Measurements from ENCODE around the gene LCNL1. TPM values are rescaled to one million over a fixed set of nuclear protein-coding genes. Genes with fewer than 3 reads are reported as not detected.

LCNL1 gene
- polyA plus RNA-seq, 1 donor (not counting 4 experiments of a cell fraction or from before 2014, with no cell fraction given), result not detected

DNA sequence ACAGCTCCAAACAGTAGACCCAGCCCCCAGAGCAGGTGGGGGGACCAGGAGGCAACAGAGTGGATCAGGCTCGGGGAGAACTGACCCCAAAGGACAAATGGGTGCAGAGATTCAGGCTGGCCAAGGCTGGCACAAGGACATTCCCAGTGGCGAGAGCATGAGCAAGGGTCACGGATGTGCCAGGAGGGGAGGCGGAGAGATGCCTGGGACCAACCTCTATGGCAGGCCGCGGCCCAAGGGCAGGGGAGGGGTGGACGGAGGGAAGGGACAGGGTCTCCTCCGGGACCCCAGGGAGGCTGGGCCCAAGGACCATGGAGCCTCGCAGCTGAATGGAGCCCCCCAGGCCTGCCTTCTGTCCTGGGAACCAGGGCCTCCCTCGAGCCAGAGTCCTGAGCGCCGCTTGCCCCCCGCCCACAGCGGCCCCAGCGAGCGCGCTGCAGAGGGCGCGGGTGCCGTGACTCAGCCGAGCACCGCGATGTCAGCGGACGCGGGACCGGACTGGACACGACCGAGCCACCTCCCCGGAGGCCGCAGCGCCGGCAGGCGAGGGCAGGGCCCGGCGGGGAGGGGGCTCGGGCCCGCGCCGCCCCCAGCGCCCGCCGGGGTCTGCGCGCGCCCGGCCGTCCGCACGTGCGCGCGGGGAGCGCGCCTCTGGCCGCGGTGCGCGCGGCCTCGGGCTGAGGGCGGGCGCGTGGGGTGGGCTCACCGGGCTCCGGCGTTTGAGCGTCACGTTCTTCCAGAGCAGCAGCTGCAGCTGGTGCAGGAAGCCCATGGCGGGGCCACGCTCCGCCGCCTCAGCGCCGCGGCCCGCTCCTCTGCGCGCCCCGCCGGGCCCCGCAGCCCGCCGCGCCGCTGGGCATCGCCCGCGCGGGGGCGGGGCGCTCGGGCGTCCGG lies 44.8 kb downstream of the LCNL1 start, which contains the start of gene ABCA2:
TSS of gene ABCA2 (minus strand) at position 869 of the 894 bp plus-strand sequence. CDS start at position 772, 97 bp downstream.
- H3K9ac ChIP-seq (ENCODE audit: control insufficient read depth, extremely low read depth, insufficient read depth, low read length), result no peak within 1 kb of the TSS
- dilution Hi-C loops (cut with MboI; ENCODE audit: extremely low pct_ligation_motif_present, low sequenced_read_pairs), result no loop called here
- peaks cover 15% of the 10 kb centered on the region for H3K27me3 ChIP-seq (ENCODE audit: control insufficient read depth, extremely low read depth, insufficient read depth, low read length)
- no peaks in the 10 kb centered on the region for H3K9me1 ChIP-seq (ENCODE audit: control insufficient read depth, extremely low read depth, insufficient read depth, low read length)
- H3K4me3 ChIP-seq (ENCODE audit: control insufficient read depth in 2 of 3, extremely low read depth in 1 of 3, insufficient read depth in 2 of 3, low read depth in 1 of 3, low read length in 3 of 3), result peak within 1 kb of the TSS; percentile 22 to 46 (median 39)
- no peaks in the 10 kb centered on the region for H3K79me2 ChIP-seq (ENCODE audit: control insufficient read depth, insufficient read depth, low read length)
- FAIRE-seq (no peak), DNase-seq (ENCODE audit: low read depth, low spot score) (no peak)
- H3K9me3 ChIP-seq (ENCODE audit: control insufficient read depth, low read depth, low read length), result no peaks in the 10 kb centered on the region
- H3K4me1 ChIP-seq (ENCODE audit: control insufficient read depth, extremely low read depth, insufficient read depth, low read length), result peaks cover 7% of the 10 kb centered on the region
- no peaks in the 10 kb centered on the region for H4K20me1 ChIP-seq (ENCODE audit: control insufficient read depth, extremely low read depth, insufficient read depth, low read length)
- H3K4me2 ChIP-seq (ENCODE audit: control insufficient read depth, extremely low read depth, insufficient read depth, low read depth, low read length), result peak within 1 kb of the TSS; percentile 81
- no peaks in the 10 kb centered on the region for H3K36me3 ChIP-seq (ENCODE audit: control insufficient read depth in 2 of 2, extremely low read depth in 1 of 2, insufficient read depth in 2 of 2, low read length in 2 of 2)
- H2AFZ ChIP-seq (ENCODE audit: control insufficient read depth, low read length), result no peak within 1 kb of the TSS
- TF ChIP-seq CTCF (optimal IDR thresholded peaks at IDR 0.05 in 1 of 3, IDR thresholded peaks at IDR 0.05 in 1 of 3, conservative IDR thresholded peaks at IDR 0.05 in 1 of 3; ENCODE audit: extremely low read depth in 1 of 3, insufficient read depth in 2 of 3, low read length in 3 of 3), result no peak
- no peak for TF ChIP-seq EZH2 (IDR thresholded peaks at IDR 0.05; ENCODE audit: low read length)
- H3K27ac ChIP-seq (ENCODE audit: control insufficient read depth, insufficient read depth, low read length), result no peak within 1 kb of the TSS

- Histone ChIP-seq H2AFZ (ENCODE audit: control insufficient read depth, low read length) (no peak overlapping the region), H3K9me1 (ENCODE audit: control insufficient read depth, extremely low read depth, insufficient read depth, low read length) (no peaks in the 10 kb centered on the region), H3K4me3 (ENCODE audit: control insufficient read depth in 2 of 3, extremely low read depth in 1 of 3, insufficient read depth in 2 of 3, low read depth in 1 of 3, low read length in 3 of 3) (peak overlapping the region; percentile 22 to 46 (median 39)), H3K79me2 (ENCODE audit: control insufficient read depth, insufficient read depth, low read length) (no peaks in the 10 kb centered on the region), H3K9me3 (ENCODE audit: control insufficient read depth, low read depth, low read length) (no peaks in the 10 kb centered on the region), H3K4me1 (ENCODE audit: control insufficient read depth, extremely low read depth, insufficient read depth, low read length) (peaks cover 7% of the 10 kb centered on the region), H3K9ac (ENCODE audit: control insufficient read depth, extremely low read depth, insufficient read depth, low read length) (no peak overlapping the region), H3K4me2 (ENCODE audit: control insufficient read depth, extremely low read depth, insufficient read depth, low read depth, low read length) (peak overlapping the region; percentile 81), H3K27me3 (ENCODE audit: control insufficient read depth, extremely low read depth, insufficient read depth, low read length) (peaks cover 15% of the 10 kb centered on the region), H3K27ac (ENCODE audit: control insufficient read depth, insufficient read depth, low read length) (no peak overlapping the region), H4K20me1 (ENCODE audit: control insufficient read depth, extremely low read depth, insufficient read depth, low read length) (no peaks in the 10 kb centered on the region), H3K36me3 (ENCODE audit: control insufficient read depth in 2 of 2, extremely low read depth in 1 of 2, insufficient read depth in 2 of 2, low read length in 2 of 2) (no peaks in the 10 kb centered on the region)
- TF ChIP-seq CTCF (optimal IDR thresholded peaks at IDR 0.05 in 1 of 3, IDR thresholded peaks at IDR 0.05 in 1 of 3, conservative IDR thresholded peaks at IDR 0.05 in 1 of 3; ENCODE audit: extremely low read depth in 1 of 3, insufficient read depth in 2 of 3, low read length in 3 of 3) (peak in 2 of 3 experiments; percentile 44 to 71), EZH2 (IDR thresholded peaks at IDR 0.05; ENCODE audit: low read length) (peak; percentile 39)
- FAIRE-seq (no peak), DNase-seq (ENCODE audit: low read depth, low spot score) (no peak)
- dilution Hi-C loops (cut with MboI; ENCODE audit: extremely low pct_ligation_motif_present, low sequenced_read_pairs), result no loop called here
Observed at GRCh38 chr9:137028263-137029057, 45.7 kb downstream of the LCNL1 start.
